Endothelial cell of umbilical vein (primary cell): ENCODE data around the gene GAS5.

Experiments used
- CTCF ChIP-seq, 2 donors: IDR thresholded peaks; 1 replicate in 1 of 2; 2 replicates in 1 of 2; pipeline ENCODE4 v1.5.1; 2011; ENCODE audit warnings: low read length in 2 of 2, mild to moderate bottlenecking in 2 of 2, moderate library complexity in 2 of 2, control low read depth in 1 of 2, inconsistent platforms in 1 of 2, low read depth in 1 of 2; ENCODE audit not compliant: insufficient read depth in 1 of 2; ENCODE audit errors: extremely low read depth in 1 of 2
- EZH2 ChIP-seq: IDR thresholded peaks from 2 replicates; pipeline ENCODE4 v1.6.1; 2012; ENCODE audit warnings: borderline replicate concordance, low read depth, mild to moderate bottlenecking, moderate library complexity, low read length, inconsistent platforms; ENCODE audit not compliant: severe bottlenecking
- GATA2 ChIP-seq: IDR thresholded peaks from 2 replicates; pipeline ENCODE4 v1.7.0; 2011; ENCODE audit warnings: low read depth, mild to moderate bottlenecking, moderate library complexity, mixed read lengths, low read length; ENCODE audit not compliant: insufficient read length, insufficient read depth
- JUN ChIP-seq: IDR thresholded peaks from 2 replicates; pipeline ENCODE4 v1.6.1; 2011; ENCODE audit warnings: borderline replicate concordance, low read depth; ENCODE audit not compliant: insufficient read length, insufficient read depth
- MYC ChIP-seq: IDR thresholded peaks from one replicate; pipeline ENCODE4 v1.6.1; 2011; ENCODE audit warnings: mild to moderate bottlenecking, low read depth, low read length
- POLR2A ChIP-seq: IDR thresholded peaks from 2 replicates; pipeline ENCODE4 v1.6.1; 2012; ENCODE audit warnings: low read depth, mild to moderate bottlenecking, control low read depth, low read length
- POLR2AphosphoS5 ChIP-seq: IDR thresholded peaks from 2 replicates; pipeline ENCODE4 v1.6.1; 2012; ENCODE audit warnings: low read depth, mild to moderate bottlenecking, control low read depth, low read length, moderate library complexity; ENCODE audit not compliant: insufficient read depth

DNA sequence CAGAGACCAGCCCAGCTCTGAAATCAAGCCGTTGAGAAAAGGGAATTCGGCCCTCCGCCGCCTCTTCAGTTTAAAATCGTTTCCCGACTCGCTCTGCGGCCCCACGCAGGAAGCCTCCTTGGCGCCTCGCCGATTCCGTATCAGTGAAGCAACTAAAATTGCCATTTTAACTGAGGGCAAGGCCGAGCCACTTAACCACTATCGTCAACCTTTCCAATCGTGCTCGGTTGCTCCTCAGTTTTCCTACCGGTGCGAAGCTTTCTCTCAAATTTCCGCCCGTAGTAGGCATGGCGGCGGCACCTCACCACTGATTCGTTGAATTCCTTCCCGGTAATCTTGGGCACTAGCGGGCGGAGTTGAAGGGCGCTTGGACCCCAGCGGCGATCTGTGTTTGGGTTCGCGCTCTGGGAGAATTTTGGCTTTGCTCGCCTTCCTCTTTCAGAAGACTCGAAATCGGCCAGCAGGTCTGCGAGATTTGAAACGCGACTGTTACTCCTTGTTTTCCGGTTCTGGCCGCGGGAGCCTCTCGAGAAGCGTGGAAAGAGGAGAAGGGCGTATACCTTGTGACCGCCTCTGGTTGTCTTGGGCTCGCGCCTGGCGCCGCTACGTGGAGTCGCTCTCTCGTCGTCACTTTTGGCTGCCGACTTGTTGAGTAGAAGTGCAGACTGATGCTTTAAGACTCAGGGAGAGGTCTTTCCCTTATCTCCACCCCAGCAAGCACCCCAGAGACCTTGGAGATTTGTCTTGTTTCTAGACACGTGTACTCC is 43.3 kb downstream of the GAS5 start, which contains the start of the genes CENPL and DARS2:
- TF ChIP-seq CTCF (IDR thresholded peaks at IDR 0.05; ENCODE audit: extremely low read depth in 1 of 2, insufficient read depth in 1 of 2, low read depth in 1 of 2, low read length in 2 of 2) (no peak), POLR2AphosphoS5 (peak; percentile 70), JUN (no peak), GATA2 (peak; percentile 32), EZH2 (no peak), POLR2A (peak; percentile 85), MYC (no peak)
